DND-41 (cell line): Measurements from ENCODE around the gene NBEAL2.
"Not testable (repeated sequence)": the region's sequence is repeated elsewhere in the genome, so short reads cannot be mapped to it uniquely, and the experiment has no call there.

Source experiments
- ATAC-seq: fragments of 200-7000 bp; cut with Tn5 transposase; 3 replicates; pipeline ENCODE4 v1.9.1; 2021; ENCODE audit warnings: low read depth; ENCODE audit not compliant: insufficient read depth
- DNase-seq: peaks from one replicate; pipeline ENCODE4 v3.0.0-alpha.2; 2020
- H2AFZ ChIP-seq: 2 replicates; pipeline ENCODE4 v1.6.0; 2012; ENCODE audit warnings: low read depth, low read length
- H3K27ac ChIP-seq: 2 replicates; pipeline ENCODE4 v1.5.1; 2012; ENCODE audit warnings: low read length, inconsistent platforms
- H3K27me3 ChIP-seq: fragments of 200-600 bp; sonication (generic); 2 replicates; pipeline ENCODE4 v1.6.0; 2012; ENCODE audit warnings: low read length, mild to moderate bottlenecking, inconsistent platforms; ENCODE audit not compliant: insufficient read depth, poor library complexity
- H3K36me3 ChIP-seq: 2 replicates; pipeline ENCODE4 v1.5.1; 2012; ENCODE audit warnings: low read length, inconsistent platforms; ENCODE audit not compliant: insufficient read depth
- H3K4me1 ChIP-seq: 2 replicates; pipeline ENCODE4 v1.5.1; 2012; ENCODE audit warnings: mild to moderate bottlenecking, low read length; ENCODE audit not compliant: insufficient read depth
- H3K4me2 ChIP-seq: 2 replicates; pipeline ENCODE4 v1.6.0; 2012; ENCODE audit warnings: mild to moderate bottlenecking, moderate library complexity, low read length, inconsistent platforms; ENCODE audit not compliant: insufficient read depth
- H3K4me3 ChIP-seq, 2 experiments: fragments of 200-600 bp in 1 of 2; shearing (Covaris generic) in 1 of 2; 2 replicates each; pipeline ENCODE4 v1.5.1; 2012 to 2016; ENCODE audit warnings: inconsistent platforms in 2 of 2, low read length in 2 of 2, mild to moderate bottlenecking in 2 of 2, low read depth in 1 of 2, moderate library complexity in 1 of 2
- H3K79me2 ChIP-seq: 2 replicates; pipeline ENCODE4 v1.6.0; 2012; ENCODE audit warnings: low read length, inconsistent platforms; ENCODE audit not compliant: insufficient read depth
- H3K9ac ChIP-seq: 2 replicates; pipeline ENCODE4 v1.6.0; 2012; ENCODE audit warnings: low read depth, mild to moderate bottlenecking, inconsistent platforms, low read length, moderate library complexity
- H3K9me3 ChIP-seq: 2 replicates; pipeline ENCODE4 v1.5.1; 2012; ENCODE audit warnings: low read length, moderate library complexity, mild to moderate bottlenecking, inconsistent platforms; ENCODE audit not compliant: insufficient read depth, severe bottlenecking
- H4K20me1 ChIP-seq: 2 replicates; pipeline ENCODE4 v1.6.0; 2012; ENCODE audit warnings: low read length; ENCODE audit not compliant: insufficient read depth
- CTCF ChIP-seq: IDR thresholded peaks from 2 replicates; pipeline ENCODE4 v1.5.1; 2012; ENCODE audit warnings: borderline replicate concordance, low read length, moderate library complexity, mild to moderate bottlenecking; ENCODE audit not compliant: poor library complexity, severe bottlenecking; ENCODE audit errors: extremely low read depth
- EZH2 ChIP-seq: IDR thresholded peaks from 3 replicates; pipeline ENCODE4 v1.6.1; 2012; ENCODE audit warnings: borderline replicate concordance, low read depth, mild to moderate bottlenecking, moderate library complexity, low read length, inconsistent platforms; ENCODE audit not compliant: severe bottlenecking

NBEAL2 gene

DNA sequence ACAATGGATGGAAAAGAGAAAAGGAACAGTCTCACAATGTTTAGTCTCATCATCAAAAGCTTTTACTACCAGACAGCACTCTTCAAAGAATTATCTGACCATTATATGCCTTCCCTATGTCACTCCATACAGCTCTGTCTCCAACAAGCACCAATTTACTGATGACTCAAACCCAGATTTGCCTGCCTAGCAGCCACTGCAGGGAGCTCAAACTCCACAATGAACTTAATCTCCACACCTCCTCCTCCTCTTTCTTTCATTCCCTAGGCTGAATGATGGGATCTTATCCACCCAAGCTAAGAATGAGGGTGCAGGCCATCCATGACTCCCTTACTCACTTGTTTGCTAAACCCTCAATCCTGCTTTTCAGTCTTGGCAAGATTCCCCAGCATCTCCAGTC, 45.5 kb downstream of the NBEAL2 start:
- H3K36me3 ChIP-seq, result peaks cover 37% of the 10 kb centered on the region
- no peak overlapping the region for H3K9ac ChIP-seq
- no peaks in the 10 kb centered on the region for H3K9me3 ChIP-seq
- no peaks in the 10 kb centered on the region for H3K27me3 ChIP-seq
- H3K4me3 ChIP-seq, result no peak overlapping the region
- H3K4me2 ChIP-seq, result no peak overlapping the region
- H2AFZ ChIP-seq, result no peak overlapping the region
- peaks cover 70% of the 10 kb centered on the region for H3K79me2 ChIP-seq
- H3K4me1 ChIP-seq, result peaks cover 28% of the 10 kb centered on the region
- ATAC-seq (no peak), DNase-seq (no peak)
- H4K20me1 ChIP-seq, result no peaks in the 10 kb centered on the region
- H3K27ac ChIP-seq, result peak overlapping the region; percentile 57
- TF ChIP-seq EZH2, result no peak
- no peak for TF ChIP-seq CTCF

GRCh38 chr3:47026432-47026831, 47.0 kb downstream of the NBEAL2 start:
- not testable (repeated sequence) for H3K27me3 ChIP-seq, H3K4me3 ChIP-seq, DNase-seq, H3K9me3 ChIP-seq, H3K27ac ChIP-seq, H4K20me1 ChIP-seq, ATAC-seq, H3K9ac ChIP-seq, H3K4me2 ChIP-seq, H2AFZ ChIP-seq
- Histone ChIP-seq H3K79me2 (peaks cover 59% of the 10 kb centered on the region), H3K4me1 (peaks cover 13% of the 10 kb centered on the region), H3K36me3 (peaks cover 40% of the 10 kb centered on the region)

DNA sequence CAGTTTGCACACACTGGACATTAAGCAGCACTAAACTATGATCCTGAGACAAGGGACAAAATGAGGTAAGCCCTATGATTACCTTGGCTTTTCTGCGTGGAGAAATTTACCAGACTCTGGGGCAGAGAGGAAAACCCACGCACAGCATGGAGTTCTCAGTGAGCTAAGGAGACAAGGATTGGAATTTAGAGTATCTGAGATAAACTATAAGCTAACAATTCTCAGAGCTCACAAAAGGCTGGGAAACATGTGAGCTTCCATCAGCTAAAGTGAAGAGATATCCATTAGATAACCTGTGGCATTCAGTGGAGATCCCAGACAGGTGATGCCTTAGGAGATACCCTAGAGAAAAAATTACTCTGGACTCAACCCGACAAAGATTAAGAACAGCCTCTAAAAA, 48.7 kb downstream of the NBEAL2 start:
- Histone ChIP-seq H3K4me3 (no peak overlapping the region), H3K79me2 (peaks cover 42% of the 10 kb centered on the region), H4K20me1 (no peaks in the 10 kb centered on the region)

DNA sequence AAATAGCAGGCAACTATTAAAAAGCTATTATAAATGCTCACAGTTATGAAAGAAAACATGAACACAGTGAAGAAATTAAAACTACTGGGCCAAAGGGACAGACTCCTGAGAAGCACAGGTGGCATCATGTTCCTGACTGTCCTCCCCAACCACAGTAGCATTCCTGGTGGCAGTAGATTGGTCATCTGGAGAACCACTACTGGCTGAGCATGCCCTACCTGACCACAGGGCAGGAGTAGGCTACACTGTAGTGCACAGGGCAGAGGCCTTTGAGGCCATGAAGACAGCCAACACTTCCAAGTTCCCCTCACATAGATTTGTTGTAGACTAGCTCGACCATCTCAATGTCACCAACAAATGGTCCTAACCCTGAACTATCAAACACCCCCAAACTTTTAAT, 49.2 kb downstream of the NBEAL2 start:
- H3K9ac ChIP-seq, result no peak overlapping the region
- TF ChIP-seq CTCF (no peak), EZH2 (no peak)
- H3K36me3 ChIP-seq, result peaks cover 50% of the 10 kb centered on the region
- no peak for DNase-seq
- H4K20me1 ChIP-seq, result no peaks in the 10 kb centered on the region
- peak overlapping the region; percentile 2; the same call in 1 of the 2 replicates for H3K27ac ChIP-seq
- H2AFZ ChIP-seq, result no peak overlapping the region
- H3K4me2 ChIP-seq, result no peak overlapping the region
- ATAC-seq, result no peak
- H3K79me2 ChIP-seq, result peaks cover 37% of the 10 kb centered on the region
- H3K4me3 ChIP-seq, result no peak overlapping the region
- H3K4me1 ChIP-seq, result no peaks in the 10 kb centered on the region
- no peaks in the 10 kb centered on the region for H3K9me3 ChIP-seq
- H3K27me3 ChIP-seq, result no peaks in the 10 kb centered on the region

More for the DNA sequence above, 48.7 kb downstream of the NBEAL2 start:
- ATAC-seq (no peak), DNase-seq (no peak)
- Histone ChIP-seq H3K27ac (peak overlapping the region; percentile 9), H3K9me3 (no peaks in the 10 kb centered on the region), H3K27me3 (no peaks in the 10 kb centered on the region), H3K36me3 (peaks cover 46% of the 10 kb centered on the region), H3K4me2 (no peak overlapping the region), H3K9ac (no peak overlapping the region), H3K4me1 (no peaks in the 10 kb centered on the region), H2AFZ (no peak overlapping the region)
- no peak for TF ChIP-seq EZH2
- no peak for TF ChIP-seq CTCF

DNA sequence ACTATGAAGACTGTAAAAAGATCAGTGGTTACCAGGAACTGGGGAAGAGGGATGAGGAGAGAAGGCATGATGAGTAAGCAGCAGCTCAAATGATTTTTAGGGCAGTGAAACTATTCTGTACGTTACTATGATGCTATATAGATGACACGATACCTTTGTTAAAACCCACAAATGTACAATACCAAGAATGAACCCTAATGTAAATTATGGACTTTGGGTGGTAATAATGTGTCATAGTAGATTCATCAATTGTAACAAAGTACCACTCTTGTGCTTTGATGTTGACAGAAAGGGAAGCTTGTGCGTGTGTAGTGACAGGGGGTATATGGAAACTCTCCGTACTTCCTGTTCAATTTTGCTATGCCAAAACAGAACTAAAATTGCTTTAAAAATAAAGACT, 51.6 kb downstream of the NBEAL2 start:
- not testable (repeated sequence) for H3K9me3 ChIP-seq, H3K4me3 ChIP-seq, H3K27ac ChIP-seq, H3K27me3 ChIP-seq, H3K4me2 ChIP-seq, H3K4me1 ChIP-seq, ATAC-seq, H2AFZ ChIP-seq, H4K20me1 ChIP-seq, DNase-seq, H3K9ac ChIP-seq
- Histone ChIP-seq H3K36me3 (peaks cover 65% of the 10 kb centered on the region), H3K79me2 (peaks cover 24% of the 10 kb centered on the region)
